Endodermal cell (in vitro differentiated cells): Measurements from ENCODE around the gene CTNNA2. TPM values are rescaled to one million over a fixed set of nuclear protein-coding genes. Genes with fewer than 3 reads are reported as not detected.
"Not testable (repeated sequence)": the region's sequence is repeated elsewhere in the genome, so short reads cannot be mapped to it uniquely, and the experiment has no call there.

Experiments
- DNase-seq: peaks from one replicate; pipeline ENCODE4 v3.0.0-alpha.2; 2017
- H3K27ac ChIP-seq: 2 replicates; pipeline ENCODE4 v1.5.1; 2013; ENCODE audit warnings: mild to moderate bottlenecking, low read depth, low read length, moderate library complexity
- H3K27me3 ChIP-seq: 2 replicates; pipeline ENCODE4 v1.6.1; 2013; ENCODE audit warnings: mild to moderate bottlenecking, low read length, moderate library complexity; ENCODE audit not compliant: insufficient read depth, control insufficient read depth, poor library complexity, severe bottlenecking
- H3K36me3 ChIP-seq: 2 replicates; pipeline ENCODE4 v1.7.0; 2013; ENCODE audit warnings: mild to moderate bottlenecking, low read length, moderate library complexity; ENCODE audit not compliant: control insufficient read depth, insufficient read depth
- H3K4me1 ChIP-seq: one replicate; pipeline ENCODE4 v1.7.0; 2013; ENCODE audit warnings: low read length; ENCODE audit not compliant: control insufficient read depth, insufficient read depth
- H3K4me3 ChIP-seq: 2 replicates; pipeline ENCODE4 v1.5.1; 2013; ENCODE audit warnings: mild to moderate bottlenecking, low read length, moderate library complexity
- H3K9ac ChIP-seq: 2 replicates; pipeline ENCODE4 v1.6.1; 2013; ENCODE audit warnings: mild to moderate bottlenecking, low read length, moderate library complexity; ENCODE audit not compliant: poor library complexity, severe bottlenecking; ENCODE audit errors: extremely low read depth
- H3K9me3 ChIP-seq: 2 replicates; pipeline ENCODE4 v1.6.1; 2013; ENCODE audit warnings: mild to moderate bottlenecking, low read length, moderate library complexity; ENCODE audit not compliant: control insufficient read depth
- H3K27ac Mint-ChIP-seq: 2 replicates; pipeline ENCODE4 v1.8.0; 2020; ENCODE audit warnings: mixed read lengths
- H3K27me3 Mint-ChIP-seq: 2 replicates; pipeline ENCODE4 v1.8.0; 2021; ENCODE audit warnings: mild to moderate bottlenecking, mixed read lengths; ENCODE audit not compliant: insufficient read depth
- H3K36me3 Mint-ChIP-seq: 2 replicates; pipeline ENCODE4 v1.8.0; 2020; ENCODE audit warnings: low read depth, mixed read lengths
- H3K4me1 Mint-ChIP-seq: 2 replicates; pipeline ENCODE4 v1.8.0; 2020; ENCODE audit warnings: mixed read lengths
- H3K4me3 Mint-ChIP-seq: 2 replicates; pipeline ENCODE4 v1.8.0; 2020; ENCODE audit warnings: mild to moderate bottlenecking, moderate library complexity, mixed read lengths
- H3K9me3 Mint-ChIP-seq: 2 replicates; pipeline ENCODE4 v1.8.0; 2020; ENCODE audit warnings: mild to moderate bottlenecking, mixed read lengths
- WGBS, 2 experiments: methylation state at CpG; one replicate each; pipeline versions ENCODE4 v1.1.5 to v1.1.7; 2013; ENCODE audit warnings: missing lambda C conversion rate in 2 of 2, mixed read lengths in 1 of 2; ENCODE audit not compliant: insufficient coverage in 1 of 2, insufficient read length in 1 of 2; 5-methylcytosine and 5-hydroxymethylcytosine counted together
- total RNA-seq, 2 donors: library from RNA; stranded (reverse); fragmentation: NEBNext Ultra II Directional in 1 of 2; extraction: Animal tissue kit (Norgen Biotek cat#: 25700) in 1 of 2; gene quantifications; 2 replicates in 1 of 2; 3 replicates in 1 of 2; pipeline ENCODE4 v1.2.1, GENCODE V29; 2021
- TF ChIP-seq, protein P1 (sequence below): fragments of 200-600 bp; sonication (generic); conservative IDR thresholded peaks from 2 replicates; pipeline ENCODE4 v1.5.0; 2021; ENCODE audit warnings: antibody characterized with exemption, mild to moderate bottlenecking

Gene CTNNA2
- total RNA-seq, 2 donors from 2014 or later, result 7.7 to 9.8 TPM

DNA sequence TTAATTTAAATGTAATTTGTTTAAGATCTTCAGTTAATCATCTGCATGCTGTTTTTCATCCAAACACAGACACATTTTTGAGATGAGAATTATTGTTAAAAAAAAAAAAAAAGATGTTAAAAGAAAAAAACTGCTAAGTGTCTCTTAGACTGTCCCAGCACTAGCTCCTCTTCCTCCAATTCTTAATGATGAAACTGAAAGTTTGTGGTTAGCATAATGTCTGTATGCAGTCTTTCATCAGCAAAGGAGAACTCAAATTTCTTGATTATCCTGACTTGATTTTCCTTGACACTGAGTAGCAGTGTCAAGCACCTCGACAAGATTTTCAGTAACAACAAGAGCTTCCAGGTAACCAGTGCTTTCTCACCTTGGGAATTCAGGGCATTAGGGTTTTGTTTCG lies 517.3 kb downstream of the CTNNA2 start:
- peaks cover 9% of the 10 kb centered on the region for H3K4me1 ChIP-seq
- H3K27me3 Mint-ChIP-seq, result peaks cover under 1% of the 10 kb centered on the region
- H3K4me3 ChIP-seq, result no peak overlapping the region
- H3K27ac Mint-ChIP-seq, result no peak overlapping the region
- WGBS, 2 experiments, result 96% methylated on average over 2 of the region's 2 CpGs; no CpG with 5 or more reads in 1 of the 2 experiments
- no peaks in the 10 kb centered on the region for H3K27me3 ChIP-seq
- no peak overlapping the region for H3K4me3 Mint-ChIP-seq
- peaks cover 6% of the 10 kb centered on the region for H3K9me3 ChIP-seq
- no peaks in the 10 kb centered on the region for H3K9me3 Mint-ChIP-seq
- no peaks in the 10 kb centered on the region for H3K36me3 Mint-ChIP-seq
- DNase-seq, result no peak
- H3K36me3 ChIP-seq, result no peaks in the 10 kb centered on the region
- TF ChIP-seq, protein P1, sequence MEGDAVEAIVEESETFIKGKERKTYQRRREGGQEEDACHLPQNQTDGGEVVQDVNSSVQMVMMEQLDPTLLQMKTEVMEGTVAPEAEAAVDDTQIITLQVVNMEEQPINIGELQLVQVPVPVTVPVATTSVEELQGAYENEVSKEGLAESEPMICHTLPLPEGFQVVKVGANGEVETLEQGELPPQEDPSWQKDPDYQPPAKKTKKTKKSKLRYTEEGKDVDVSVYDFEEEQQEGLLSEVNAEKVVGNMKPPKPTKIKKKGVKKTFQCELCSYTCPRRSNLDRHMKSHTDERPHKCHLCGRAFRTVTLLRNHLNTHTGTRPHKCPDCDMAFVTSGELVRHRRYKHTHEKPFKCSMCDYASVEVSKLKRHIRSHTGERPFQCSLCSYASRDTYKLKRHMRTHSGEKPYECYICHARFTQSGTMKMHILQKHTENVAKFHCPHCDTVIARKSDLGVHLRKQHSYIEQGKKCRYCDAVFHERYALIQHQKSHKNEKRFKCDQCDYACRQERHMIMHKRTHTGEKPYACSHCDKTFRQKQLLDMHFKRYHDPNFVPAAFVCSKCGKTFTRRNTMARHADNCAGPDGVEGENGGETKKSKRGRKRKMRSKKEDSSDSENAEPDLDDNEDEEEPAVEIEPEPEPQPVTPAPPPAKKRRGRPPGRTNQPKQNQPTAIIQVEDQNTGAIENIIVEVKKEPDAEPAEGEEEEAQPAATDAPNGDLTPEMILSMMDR, result no peak
- H3K9ac ChIP-seq, result no peak overlapping the region
- no peak overlapping the region for H3K27ac ChIP-seq
- H3K4me1 Mint-ChIP-seq, result peaks cover 11% of the 10 kb centered on the region

DNA sequence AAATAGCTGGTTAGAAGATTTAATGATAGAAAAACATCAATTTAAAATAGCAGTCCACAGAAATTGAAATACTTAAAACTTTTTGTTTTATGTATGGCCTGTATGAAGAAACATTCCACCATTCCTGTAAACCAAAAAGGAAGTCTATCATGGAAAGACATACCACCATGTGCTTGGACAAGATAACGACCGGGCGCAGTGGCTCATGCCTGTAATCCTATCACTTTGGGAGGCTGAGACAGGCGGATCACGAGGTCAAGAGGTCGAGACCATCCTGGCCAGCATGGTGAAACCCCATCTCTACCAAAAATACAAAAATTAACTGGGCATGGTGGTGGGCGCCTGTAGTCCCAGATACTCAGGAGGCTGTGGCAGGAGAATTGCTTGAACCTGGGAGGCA lies 519.8 kb downstream of the CTNNA2 start:
- not testable (repeated sequence) for H3K27me3 ChIP-seq, H3K9me3 Mint-ChIP-seq, H3K9ac ChIP-seq, H3K36me3 Mint-ChIP-seq, DNase-seq, H3K9me3 ChIP-seq, H3K4me3 Mint-ChIP-seq, H3K36me3 ChIP-seq, H3K4me3 ChIP-seq, H3K27ac Mint-ChIP-seq, H3K27me3 Mint-ChIP-seq, H3K27ac ChIP-seq
- H3K4me1 Mint-ChIP-seq, result peaks cover 21% of the 10 kb centered on the region
- WGBS, 2 experiments, result 91 to 95% methylated on average over 4 to 7 of the region's 7 CpGs
- peaks cover 11% of the 10 kb centered on the region for H3K4me1 ChIP-seq

DNA sequence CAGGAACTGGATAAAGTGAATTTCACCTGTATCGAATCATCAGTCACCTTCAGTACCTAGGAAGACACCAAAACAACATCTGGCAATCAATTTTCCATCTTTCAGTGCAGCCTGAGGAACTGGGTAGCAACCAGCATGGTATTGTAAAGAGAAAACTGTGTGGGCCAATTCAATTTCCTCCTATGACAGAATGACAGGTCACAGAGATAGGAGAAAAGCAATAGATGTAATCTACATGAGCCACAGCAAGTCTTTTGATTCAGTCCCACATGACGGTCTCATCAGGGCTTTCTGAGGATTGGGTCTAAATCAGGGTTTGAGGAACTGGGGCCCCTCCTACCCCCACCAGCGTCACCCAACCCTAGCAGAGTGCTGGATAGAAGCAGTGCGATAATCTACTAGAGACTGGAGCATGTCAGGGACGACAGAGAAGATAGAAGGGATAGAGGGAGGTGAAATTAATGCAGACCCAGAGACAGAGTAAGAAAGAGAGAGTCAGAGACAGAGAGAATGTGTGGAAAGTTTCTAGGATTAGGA lies 523.0 kb downstream of the CTNNA2 start:
- H3K4me3 ChIP-seq, result no peak overlapping the region
- H3K27me3 Mint-ChIP-seq, result no peaks in the 10 kb centered on the region

More for the DNA sequence above, 523.0 kb downstream of the CTNNA2 start:
- Mint-ChIP-seq H3K27ac (no peak overlapping the region), H3K4me1 (peaks cover 14% of the 10 kb centered on the region), H3K4me3 (no peak overlapping the region), H3K36me3 (no peaks in the 10 kb centered on the region), H3K9me3 (no peaks in the 10 kb centered on the region)
- H3K27ac ChIP-seq, result no peak overlapping the region
- H3K9ac ChIP-seq, result no peak overlapping the region
- DNase-seq, result no peak
- H3K9me3 ChIP-seq, result peaks cover 5% of the 10 kb centered on the region
- H3K27me3 ChIP-seq, result no peaks in the 10 kb centered on the region
- TF ChIP-seq, protein P1, result no peak
- H3K4me1 ChIP-seq, result peaks cover 6% of the 10 kb centered on the region
- no peaks in the 10 kb centered on the region for H3K36me3 ChIP-seq
- 88 to 91% methylated on average over 2 to 5 of the region's 5 CpGs for WGBS, 2 experiments
